ENCODE data around the gene DNM1L.
A peak's percentile ranks its signal among the peaks of the same experiment; 100 is the strongest.

Gene DNM1L

GRCh38 chr12:32742133-32742532, 63.0 kb downstream of the DNM1L start:
- Histone ChIP-seq H3K27me3 (ENCODE audit: insufficient read depth, low read length, poor library complexity) (no peaks in the 10 kb centered on the region), H3K4me1 (ENCODE audit: insufficient read depth, low read length) (no peaks in the 10 kb centered on the region), H3K36me3 (ENCODE audit: insufficient read depth, low read length) (peaks cover 93% of the 10 kb centered on the region), H3K9me3 (ENCODE audit: insufficient read depth, low read length, severe bottlenecking) (no peaks in the 10 kb centered on the region), H3K4me3 (ENCODE audit: low read depth in 1 of 2, low read length in 2 of 2) (no peak overlapping the region), H4K20me1 (ENCODE audit: insufficient read depth, low read length) (peaks cover 2% of the 10 kb centered on the region; the same call in 1 of the 2 replicates), H3K27ac (ENCODE audit: low read length) (no peak overlapping the region), H3K9ac (ENCODE audit: low read depth, low read length) (no peak overlapping the region), H3K4me2 (ENCODE audit: insufficient read depth, low read length) (no peak overlapping the region), H2AFZ (ENCODE audit: low read depth, low read length) (no peak overlapping the region), H3K79me2 (ENCODE audit: insufficient read depth, low read length) (peaks cover 34% of the 10 kb centered on the region; the same call in 1 of the 2 replicates)
- no peak for ATAC-seq (ENCODE audit: insufficient read depth, low read depth)
- TF ChIP-seq CTCF (IDR thresholded peaks at IDR 0.05; ENCODE audit: borderline replicate concordance, extremely low read depth, low read length, poor library complexity, severe bottlenecking) (no peak), EZH2 (IDR thresholded peaks at IDR 0.05; ENCODE audit: borderline replicate concordance, low read depth, low read length, severe bottlenecking) (no peak)
- no peak for DNase-seq

DNA sequence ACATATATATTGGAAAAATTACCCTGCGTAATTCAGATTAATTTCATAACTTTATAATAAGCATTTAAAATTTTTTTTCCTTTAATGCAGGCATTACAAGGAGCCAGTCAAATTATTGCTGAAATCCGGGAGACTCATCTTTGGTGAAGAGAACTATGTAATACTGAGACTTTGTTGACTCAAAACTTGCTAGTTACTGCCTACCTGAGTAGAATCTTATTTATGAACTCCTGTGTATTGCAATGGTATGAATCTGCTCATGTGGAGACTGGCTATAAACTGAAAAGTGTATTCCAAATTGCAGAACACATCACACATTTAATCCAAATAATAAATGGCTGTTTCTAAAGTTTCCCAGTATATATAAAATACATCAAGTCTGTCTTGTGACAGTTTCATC, 64.2 kb downstream of the DNM1L start:
- peaks cover 34% of the 10 kb centered on the region; the same call in 1 of the 2 replicates for H3K79me2 ChIP-seq (ENCODE audit: insufficient read depth, low read length)
- H3K27me3 ChIP-seq (ENCODE audit: insufficient read depth, low read length, poor library complexity): no peaks in the 10 kb centered on the region
- no peak overlapping the region for H3K4me3 ChIP-seq (ENCODE audit: low read depth in 1 of 2, low read length in 2 of 2)
- no peak overlapping the region for H2AFZ ChIP-seq (ENCODE audit: low read depth, low read length)
- no peak for TF ChIP-seq EZH2 (IDR thresholded peaks at IDR 0.05; ENCODE audit: borderline replicate concordance, low read depth, low read length, severe bottlenecking)
- TF ChIP-seq CTCF (IDR thresholded peaks at IDR 0.05; ENCODE audit: borderline replicate concordance, extremely low read depth, low read length, poor library complexity, severe bottlenecking): no peak
- peaks cover 95% of the 10 kb centered on the region for H3K36me3 ChIP-seq (ENCODE audit: insufficient read depth, low read length)
- DNase-seq: no peak
- peaks cover 2% of the 10 kb centered on the region; the same call in 1 of the 2 replicates for H4K20me1 ChIP-seq (ENCODE audit: insufficient read depth, low read length)
- H3K9ac ChIP-seq (ENCODE audit: low read depth, low read length): no peak overlapping the region
- no peaks in the 10 kb centered on the region for H3K4me1 ChIP-seq (ENCODE audit: insufficient read depth, low read length)
- no peak overlapping the region for H3K27ac ChIP-seq (ENCODE audit: low read length)
- no peak for ATAC-seq (ENCODE audit: insufficient read depth, low read depth)
- H3K4me2 ChIP-seq (ENCODE audit: insufficient read depth, low read length): no peak overlapping the region
- no peaks in the 10 kb centered on the region for H3K9me3 ChIP-seq (ENCODE audit: insufficient read depth, low read length, severe bottlenecking)

- Histone ChIP-seq H3K79me2 (ENCODE audit: insufficient read depth, low read length) (peaks cover 40% of the 10 kb centered on the region), H3K9ac (ENCODE audit: low read depth, low read length) (peak overlapping the region; percentile 92; the same call in 1 of the 2 replicates), H3K9me3 (ENCODE audit: insufficient read depth, low read length, severe bottlenecking) (no peaks in the 10 kb centered on the region), H3K27me3 (ENCODE audit: insufficient read depth, low read length, poor library complexity) (no peaks in the 10 kb centered on the region), H4K20me1 (ENCODE audit: insufficient read depth, low read length) (peaks cover 4% of the 10 kb centered on the region; the same call in 1 of the 2 replicates), H3K4me1 (ENCODE audit: insufficient read depth, low read length) (peaks cover 29% of the 10 kb centered on the region), H3K36me3 (ENCODE audit: insufficient read depth, low read length) (peaks cover 52% of the 10 kb centered on the region), H3K4me2 (ENCODE audit: insufficient read depth, low read length) (peak overlapping the region; percentile 71), H2AFZ (ENCODE audit: low read depth, low read length) (no peak overlapping the region), H3K4me3 (ENCODE audit: low read depth in 1 of 2, low read length in 2 of 2) (peak overlapping the region in 1 of 2 experiments; percentile 88; a peak in 2 of 4 replicates), H3K27ac (ENCODE audit: low read length) (peak overlapping the region; percentile 82; the same call in 1 of the 2 replicates)
- TF ChIP-seq EZH2 (IDR thresholded peaks at IDR 0.05; ENCODE audit: borderline replicate concordance, low read depth, low read length, severe bottlenecking): no peak
- no peak for TF ChIP-seq CTCF (IDR thresholded peaks at IDR 0.05; ENCODE audit: borderline replicate concordance, extremely low read depth, low read length, poor library complexity, severe bottlenecking)
- ATAC-seq (ENCODE audit: insufficient read depth, low read depth): no peak
- no peak for DNase-seq
Measured at GRCh38 chr12:32753605-32754004, 74.5 kb downstream of the DNM1L start.

All from DND-41 (cell line).